ENCODE data around the gene GXYLT1. TPM values are rescaled to one million over a fixed set of nuclear protein-coding genes. Genes with fewer than 3 reads are reported as not detected.
"Not testable (repeated sequence)": the region's sequence is repeated elsewhere in the genome, so short reads cannot be mapped to it uniquely, and the experiment has no call there.

The GXYLT1 gene
- total RNA-seq, 2 donors from 2014 or later: 9.3 to 11.1 TPM

DNA sequence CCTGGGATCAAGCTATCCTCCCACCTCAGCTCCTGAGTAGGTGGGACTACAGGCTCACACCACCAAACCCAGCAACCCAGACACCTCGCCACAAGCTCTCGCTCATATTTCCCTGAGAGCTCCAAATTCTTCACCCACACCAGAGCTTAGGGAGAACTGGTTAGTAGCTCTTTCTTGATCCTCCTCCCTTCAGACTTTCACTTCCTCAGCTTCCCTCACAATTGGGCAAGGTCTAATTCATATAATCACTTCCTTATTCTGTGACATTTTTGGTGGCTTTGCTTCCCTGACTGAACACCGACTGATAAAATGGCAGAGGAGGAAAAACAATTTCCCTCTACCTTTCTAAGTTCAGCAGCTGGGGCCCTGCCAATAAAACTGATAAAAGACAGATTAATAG lies 88.5 kb downstream of the GXYLT1 start:
- DNase-seq: no peak
- Histone ChIP-seq H3K27me3 (no peaks in the 10 kb centered on the region), H3K4me1 (no peaks in the 10 kb centered on the region), H3K36me3 (no peaks in the 10 kb centered on the region), H3K9me3 (no peaks in the 10 kb centered on the region), H3K4me3 (no peak overlapping the region), H3K27ac (no peak overlapping the region), H3K9ac (ENCODE audit: low read depth in 2 of 2, low read length in 2 of 2) (no peak overlapping the region)
- no peak for TF ChIP-seq CTCF (IDR thresholded peaks at IDR 0.05)
- intact Hi-C loops (cut with DNase I): no loop called here

GRCh38 chr12:42053456-42053855 lies 91.2 kb downstream of the GXYLT1 start:
- intact Hi-C loops (cut with DNase I): no loop called here

GRCh38 chr12:42048980-42049379 lies 95.7 kb downstream of the GXYLT1 start:
- H3K4me1 ChIP-seq; H3K27ac ChIP-seq; H3K9ac ChIP-seq (ENCODE audit: low read depth in 2 of 2, low read length in 2 of 2); intact Hi-C loops (cut with DNase I); H3K27me3 ChIP-seq; H3K9me3 ChIP-seq; DNase-seq; H3K36me3 ChIP-seq; H3K4me3 ChIP-seq: not testable (repeated sequence)

More at GRCh38 chr12:42053456-42053855, 91.2 kb downstream of the GXYLT1 start:
- Histone ChIP-seq H3K27me3 (no peaks in the 10 kb centered on the region), H3K9ac (ENCODE audit: low read depth in 2 of 2, low read length in 2 of 2) (no peak overlapping the region), H3K27ac (no peak overlapping the region), H3K4me1 (no peaks in the 10 kb centered on the region), H3K9me3 (no peaks in the 10 kb centered on the region), H3K4me3 (no peak overlapping the region), H3K36me3 (no peaks in the 10 kb centered on the region)
- DNase-seq: no peak
- no peak for TF ChIP-seq CTCF (IDR thresholded peaks at IDR 0.05)

DNA sequence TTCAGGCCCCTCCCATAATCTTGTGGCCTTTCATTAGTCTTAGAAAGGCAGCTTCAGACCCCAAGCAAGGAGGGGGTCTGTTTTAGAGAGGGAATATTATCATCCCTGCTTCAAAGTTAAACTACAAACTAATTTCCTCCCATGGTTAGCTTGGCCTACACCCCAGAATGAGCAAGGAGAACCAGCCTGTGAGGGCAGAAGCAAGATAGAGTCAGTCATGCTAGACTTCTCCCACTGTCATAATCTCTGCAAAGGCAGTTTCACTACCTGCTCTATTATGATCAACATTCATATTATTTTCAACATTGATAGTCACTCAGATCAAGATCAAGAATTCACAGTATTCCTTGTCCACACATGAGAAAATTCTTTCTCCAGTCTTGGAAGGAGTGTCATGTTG lies 105.1 kb downstream of the GXYLT1 start:
- Histone ChIP-seq H3K27ac (no peak overlapping the region), H3K27me3 (no peaks in the 10 kb centered on the region), H3K36me3 (no peaks in the 10 kb centered on the region), H3K4me3 (no peak overlapping the region), H3K9ac (ENCODE audit: low read depth in 2 of 2, low read length in 2 of 2) (no peak overlapping the region), H3K9me3 (no peaks in the 10 kb centered on the region), H3K4me1 (no peaks in the 10 kb centered on the region)
- no peak for DNase-seq
- no peak for TF ChIP-seq CTCF (IDR thresholded peaks at IDR 0.05)
- intact Hi-C loops (cut with DNase I): no loop called here

DNA sequence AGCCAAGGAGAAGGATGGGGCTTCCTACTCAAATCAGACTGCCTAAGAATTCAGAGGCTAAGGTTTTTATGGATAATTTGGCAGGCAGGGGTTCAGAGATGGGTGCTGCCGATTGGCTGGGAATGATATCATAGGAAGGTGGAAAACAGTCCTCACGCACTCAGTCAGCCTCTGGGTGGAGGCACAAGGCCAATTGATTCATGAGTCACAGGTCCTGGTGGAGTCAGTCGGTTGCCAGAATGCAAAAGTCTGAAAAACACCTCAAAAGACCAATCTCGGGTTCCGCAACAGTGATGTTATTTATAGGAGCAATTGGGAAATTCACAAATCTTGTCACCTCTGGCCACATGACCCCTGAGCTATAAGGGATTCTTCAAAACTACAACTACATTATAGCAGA lies 105.5 kb downstream of the GXYLT1 start:
- no peak for TF ChIP-seq CTCF (IDR thresholded peaks at IDR 0.05)
- H3K4me3 ChIP-seq: no peak overlapping the region
- H3K9ac ChIP-seq (ENCODE audit: low read depth in 2 of 2, low read length in 2 of 2): no peak overlapping the region
- intact Hi-C loops (cut with DNase I): no loop called here
- no peaks in the 10 kb centered on the region for H3K4me1 ChIP-seq
- H3K27ac ChIP-seq: no peak overlapping the region
- H3K9me3 ChIP-seq: no peaks in the 10 kb centered on the region
- H3K36me3 ChIP-seq: no peaks in the 10 kb centered on the region
- DNase-seq: no peak
- H3K27me3 ChIP-seq: no peaks in the 10 kb centered on the region

DNA sequence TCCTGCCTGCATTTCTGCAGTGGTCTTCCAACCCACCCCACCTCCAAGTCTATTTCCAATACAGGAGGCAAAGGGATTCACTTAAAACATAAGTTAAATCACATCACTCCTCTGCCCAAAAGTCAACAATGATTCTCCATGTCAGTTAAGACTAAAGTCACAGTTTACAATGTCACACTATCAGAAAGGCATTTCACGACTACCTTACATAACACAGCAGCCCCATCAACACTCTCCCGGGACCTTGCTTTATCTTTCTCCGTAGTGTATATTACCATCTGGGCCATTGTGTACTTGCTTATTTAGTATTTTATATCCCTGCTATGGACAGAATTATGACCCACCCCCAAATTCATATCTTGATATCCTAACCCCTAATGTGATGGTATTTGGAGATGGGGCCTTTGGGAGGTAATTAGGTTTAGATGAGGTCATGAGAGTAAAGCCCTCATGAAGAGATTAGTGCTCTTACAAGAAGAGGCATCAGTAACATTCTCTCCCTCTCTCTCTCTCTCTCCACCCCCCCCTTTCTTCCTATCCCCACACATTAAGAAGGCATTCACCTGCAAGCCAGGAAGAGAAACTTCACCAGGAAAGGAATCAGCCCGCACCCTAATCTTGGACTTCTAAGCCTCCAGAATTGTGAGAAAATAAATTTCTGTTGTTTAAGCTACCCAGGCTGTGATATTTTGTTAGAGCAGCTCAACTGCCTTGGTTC lies 112.7 kb downstream of the GXYLT1 start:
- Histone ChIP-seq H3K9me3 (no peaks in the 10 kb centered on the region), H3K27me3 (no peaks in the 10 kb centered on the region), H3K4me3 (no peak overlapping the region), H3K27ac (no peak overlapping the region), H3K4me1 (no peaks in the 10 kb centered on the region), H3K9ac (ENCODE audit: low read depth in 2 of 2, low read length in 2 of 2) (no peak overlapping the region), H3K36me3 (no peaks in the 10 kb centered on the region)
- intact Hi-C loops (cut with DNase I): no loop called here
- TF ChIP-seq CTCF (IDR thresholded peaks at IDR 0.05): no peak
- no peak for DNase-seq

Measured in colonic mucosa (tissue), 4 donors.